HG02943 (cell line): ENCODE data around the gene MIF4GD.
"Not testable (repeated sequence)": the region's sequence is repeated elsewhere in the genome, so short reads cannot be mapped to it uniquely, and the experiment has no call there.

Source experiments
- ATAC-seq: cut with Tn5 transposase; IDR thresholded peaks from one replicate; pipeline ENCODE4 v1.9.1; 2021; ENCODE audit warnings: mild to moderate bottlenecking, low read depth, moderate library complexity; ENCODE audit not compliant: unreplicated experiment

MIF4GD gene

DNA sequence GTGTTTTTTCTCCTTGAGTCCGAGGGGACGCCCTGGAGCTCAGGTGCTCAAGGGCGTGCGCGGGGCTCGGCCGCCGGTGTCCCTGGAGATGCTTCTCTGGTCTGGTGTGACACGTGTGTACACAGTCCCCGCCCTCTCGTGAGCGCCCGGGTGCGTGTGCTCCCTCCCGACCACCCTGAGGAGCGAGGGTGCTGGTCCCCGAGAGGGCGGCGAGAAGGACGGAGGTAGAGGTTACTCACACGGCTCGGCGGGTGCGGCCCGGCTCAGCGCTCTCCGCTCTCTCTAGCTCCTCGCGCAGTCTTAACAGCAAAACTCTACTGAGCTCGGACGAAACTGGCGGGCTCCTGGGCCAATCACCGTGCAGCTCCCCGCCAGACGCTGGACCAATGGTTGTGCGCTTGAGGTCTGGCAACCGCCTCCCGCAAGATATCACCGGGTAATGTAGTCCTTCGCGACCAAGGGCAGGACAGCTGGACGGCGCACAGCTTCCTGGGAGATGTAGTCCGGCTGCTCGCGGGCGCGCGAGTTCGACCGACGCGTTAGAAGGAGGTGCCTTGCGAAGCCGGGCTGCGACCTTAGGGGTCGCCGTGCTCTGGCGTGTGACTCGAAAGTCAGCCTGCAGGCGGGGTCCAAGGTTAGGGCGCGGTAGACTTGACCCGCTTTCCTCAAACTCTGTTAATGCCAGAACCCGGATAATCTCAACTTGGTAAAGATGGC is 18.2 kb upstream of the MIF4GD start, which contains the start of gene SLC25A19:
TSS of gene SLC25A19 (minus strand) at position 319 of the 717 bp plus-strand sequence. CDS start 2,669 bp downstream, outside the sequence.
- ATAC-seq = peak; percentile 93

- peak; percentile 22 for ATAC-seq
Measured at GRCh38 chr17:75288770-75289114, 17.7 kb upstream of the MIF4GD start.

DNA sequence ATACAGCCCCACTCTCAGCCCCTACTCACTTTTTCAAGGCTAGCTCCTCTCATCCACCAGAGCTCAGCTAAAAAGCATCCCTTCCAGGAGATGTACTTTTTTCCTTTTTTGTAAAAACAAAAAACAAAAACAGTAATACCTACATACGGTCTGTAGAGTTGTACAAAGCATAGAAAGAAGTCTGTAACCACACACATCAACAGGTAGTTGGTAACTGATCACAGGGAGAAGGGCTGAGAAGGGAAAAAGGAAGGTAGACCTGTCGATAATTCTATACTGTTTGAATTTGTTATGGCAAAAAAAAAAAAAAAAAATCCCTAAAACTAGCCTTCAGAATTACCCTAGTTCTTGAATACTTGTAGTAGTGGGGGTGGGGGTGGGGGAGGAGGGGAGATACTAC is 17.3 kb upstream of the MIF4GD start:
- no peak for ATAC-seq

- ATAC-seq = no peak
Measured at GRCh38 chr17:75287221-75287620, 16.2 kb upstream of the MIF4GD start.

DNA sequence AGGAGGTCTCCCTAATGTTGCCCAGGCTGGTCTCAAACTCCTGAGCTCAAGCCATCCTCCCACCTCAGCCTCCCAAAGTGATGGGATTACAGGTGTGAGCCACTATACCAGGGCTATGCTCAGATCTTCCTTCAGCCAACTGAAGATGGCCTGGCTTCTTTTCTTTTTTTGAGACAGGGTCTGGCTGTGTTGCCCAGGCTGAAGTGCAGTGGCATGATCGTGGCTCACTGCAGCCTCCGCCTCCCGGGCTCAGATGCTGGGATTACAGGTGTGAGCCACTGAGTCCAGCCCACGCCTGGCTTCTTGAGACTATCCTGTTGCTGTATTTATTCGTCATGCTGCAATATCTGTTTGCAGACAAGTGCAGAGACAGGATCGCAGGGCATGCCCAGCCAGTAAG is 14.1 kb upstream of the MIF4GD start:
- no peak for ATAC-seq

DNA sequence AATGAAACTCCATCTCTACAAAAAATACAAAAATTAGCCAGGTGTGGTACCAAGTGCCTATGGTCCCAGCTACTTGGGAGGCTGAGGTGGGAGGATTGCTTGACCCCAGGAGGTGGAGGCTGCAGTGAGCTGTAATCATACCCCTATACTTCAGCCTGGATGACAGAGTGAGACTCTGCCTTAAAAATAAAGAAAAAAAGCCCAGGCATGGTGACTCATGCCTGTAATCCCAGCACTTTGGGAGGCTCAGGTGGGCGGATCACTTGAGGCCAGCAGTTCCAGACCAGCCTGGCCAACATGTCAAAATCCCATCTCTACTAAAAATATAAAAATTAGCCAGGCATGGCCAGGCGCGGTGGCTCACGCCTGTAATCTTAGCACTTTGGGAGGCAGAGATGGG is 9.2 kb upstream of the MIF4GD start:
- ATAC-seq = not testable (repeated sequence)

- no peak for ATAC-seq
Measured at GRCh38 chr17:75277664-75278071, 6.6 kb upstream of the MIF4GD start.

GRCh38 chr17:75273977-75274708 is 3.1 kb upstream of the MIF4GD start:
- ATAC-seq = no peak

- no peak for ATAC-seq
Measured at GRCh38 chr17:75272848-75273184, 1.8 kb upstream of the MIF4GD start.

GRCh38 chr17:75271955-75272847 is 1.2 kb upstream of the MIF4GD start:
- no peak for ATAC-seq

DNA sequence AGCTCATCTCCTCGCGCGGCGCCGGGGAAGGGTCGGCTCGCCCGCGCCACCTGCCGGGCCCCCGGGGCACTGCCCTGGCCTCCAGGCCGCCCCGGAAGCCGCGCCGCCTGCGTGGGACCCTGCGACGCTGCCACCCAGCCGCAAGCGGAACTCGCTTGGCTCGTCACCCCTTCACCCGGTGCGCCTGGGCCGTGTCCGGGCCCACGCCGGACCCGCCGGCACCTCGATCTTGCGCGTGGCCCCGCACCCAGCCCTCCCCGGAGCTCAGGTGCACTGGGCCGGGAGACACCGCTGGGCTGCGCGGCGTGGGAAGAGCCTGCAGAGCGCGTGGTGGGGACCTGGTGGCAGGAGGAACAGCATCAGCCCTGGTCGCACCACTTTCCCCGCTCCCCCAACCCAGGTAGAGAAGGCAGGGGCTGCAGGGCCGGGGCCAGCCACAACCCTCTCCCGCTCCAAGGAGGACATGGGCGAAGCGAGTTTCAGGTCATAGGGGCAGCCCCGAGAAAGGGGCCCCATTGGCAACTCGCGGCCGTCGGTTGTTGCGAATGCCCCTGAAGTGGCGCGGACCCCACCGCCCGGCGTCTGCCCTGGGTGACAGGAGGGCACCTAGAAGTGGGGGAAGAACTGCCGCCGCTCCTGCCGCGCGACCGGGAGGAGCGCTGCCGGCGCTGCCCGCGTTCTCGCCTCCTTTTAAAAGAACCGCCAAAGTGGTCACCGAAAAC is 363 bp upstream of the MIF4GD start:
- peak; percentile 56 for ATAC-seq

DNA sequence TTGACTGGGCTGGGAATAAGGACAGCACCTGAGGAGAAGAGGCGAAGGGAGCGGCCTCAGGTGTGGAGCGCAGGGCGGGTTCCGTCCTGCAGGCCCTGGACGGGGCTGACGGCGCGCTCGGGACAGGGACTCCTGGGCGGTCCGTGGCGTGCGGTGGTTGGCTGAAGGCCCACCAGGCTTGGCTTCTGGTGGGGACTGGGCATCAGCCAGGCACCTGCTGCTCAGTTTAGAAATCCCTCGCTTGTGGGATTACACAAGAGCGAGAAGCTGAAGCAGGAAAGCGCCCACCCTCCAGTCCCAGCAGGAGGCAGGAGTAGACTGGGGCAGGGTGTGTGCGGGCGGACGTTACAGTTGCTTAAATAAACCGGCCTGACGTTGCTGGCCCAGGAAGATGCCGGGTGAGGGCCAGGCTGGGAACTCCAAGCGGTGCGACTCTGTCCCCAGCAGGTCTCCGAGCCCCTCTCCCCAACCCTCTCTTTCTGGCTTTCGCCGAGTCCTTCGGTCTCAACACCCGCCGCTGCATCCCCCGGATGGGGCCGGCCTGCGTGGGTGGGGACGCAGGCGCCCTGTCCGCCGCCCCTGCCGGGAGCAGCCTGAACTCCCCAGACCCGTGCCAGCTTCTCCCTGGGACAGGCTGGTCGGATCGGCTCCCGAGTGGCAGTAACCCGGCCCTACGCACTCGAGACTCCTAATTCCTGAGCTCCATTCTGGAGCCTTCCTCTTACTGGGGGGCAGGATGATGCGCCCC is 639 bp downstream of the MIF4GD start:
- ATAC-seq = peak; percentile 33

- ATAC-seq = peak; percentile 3
Measured at GRCh38 chr17:75269844-75270217, 1.2 kb downstream of the MIF4GD start.

DNA sequence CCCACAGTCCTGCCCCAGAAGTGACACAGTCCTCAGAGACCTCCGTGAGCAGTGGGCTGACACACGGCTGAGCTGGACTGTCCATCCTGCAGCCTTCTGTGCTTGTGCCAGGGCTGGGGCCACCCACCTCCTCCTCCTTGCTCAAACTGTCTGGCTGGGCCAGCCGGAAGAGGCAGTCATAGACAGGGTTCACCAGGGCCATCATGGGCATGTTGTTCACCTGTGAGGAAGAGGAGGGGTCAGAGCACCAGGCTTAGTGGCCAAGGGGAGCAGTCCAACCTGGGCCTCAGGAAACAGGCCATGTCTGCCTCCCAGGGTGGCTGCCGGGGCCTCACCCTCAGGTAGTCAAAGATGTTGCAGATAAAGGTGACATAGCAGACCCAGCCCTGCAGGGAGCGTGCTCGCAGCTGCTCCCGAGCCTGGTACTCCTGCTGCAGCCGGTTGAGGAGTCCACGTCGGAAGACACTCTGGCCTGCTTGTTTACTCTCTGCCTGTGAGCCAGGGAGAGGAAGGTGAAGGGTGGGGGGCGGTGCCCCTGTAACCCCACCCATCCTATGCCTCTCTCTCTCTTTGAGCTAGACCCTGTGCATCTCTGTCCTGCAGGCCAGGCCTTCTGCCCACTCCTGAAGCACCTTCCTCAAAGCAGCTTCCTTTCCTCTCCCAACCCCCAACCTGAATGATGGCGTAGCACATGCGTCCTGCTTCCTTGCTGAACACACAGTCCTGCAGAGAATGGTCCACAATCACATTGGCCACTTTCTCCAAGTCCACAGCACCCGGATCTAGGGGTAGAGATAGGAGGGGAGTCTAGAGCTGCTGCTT is 3.4 kb downstream of the MIF4GD start:
- ATAC-seq = no peak

- ATAC-seq = no peak
Measured at GRCh38 chr17:75267153-75267410, 3.9 kb downstream of the MIF4GD start.

DNA sequence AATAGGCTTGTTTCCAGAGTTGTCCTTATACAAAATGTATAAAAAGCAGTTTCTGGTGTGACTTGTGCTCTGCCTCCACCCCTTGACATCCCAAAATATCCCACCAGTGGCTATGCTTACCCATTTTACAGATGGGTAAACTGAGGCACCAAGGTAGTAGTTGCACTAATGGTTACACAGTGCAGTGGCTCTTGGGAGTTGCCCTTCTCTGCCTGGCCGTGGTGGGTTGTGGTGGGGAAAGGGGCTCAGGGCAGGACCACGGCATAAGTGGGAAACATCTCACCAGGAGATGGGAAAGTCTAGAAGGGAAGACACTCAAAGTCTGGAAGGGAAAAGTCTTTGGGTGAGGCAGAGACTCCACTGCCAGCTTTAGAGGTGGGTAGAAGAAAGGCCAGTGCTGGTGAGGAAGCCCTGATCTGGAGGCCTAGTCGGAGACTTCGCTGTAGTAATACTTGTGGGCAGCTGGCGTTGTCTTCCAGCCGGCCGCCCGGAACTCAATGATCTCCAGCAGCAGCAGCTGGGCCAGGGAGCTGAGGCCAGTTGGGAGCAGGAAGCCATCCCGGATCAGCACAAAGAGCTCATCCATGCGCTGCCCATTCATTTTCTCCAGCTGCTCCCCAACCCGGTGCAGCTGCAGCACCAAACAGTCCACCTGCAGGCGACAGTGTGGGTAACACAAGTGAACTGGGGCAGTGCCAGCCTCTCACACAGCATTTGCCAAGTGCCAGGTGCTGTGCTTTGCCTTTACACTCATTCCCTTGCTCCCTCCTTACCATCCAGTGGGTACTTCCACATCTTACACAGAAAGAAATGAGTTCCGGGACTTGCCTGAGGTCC is 4.5 kb downstream of the MIF4GD start:
- ATAC-seq = no peak

DNA sequence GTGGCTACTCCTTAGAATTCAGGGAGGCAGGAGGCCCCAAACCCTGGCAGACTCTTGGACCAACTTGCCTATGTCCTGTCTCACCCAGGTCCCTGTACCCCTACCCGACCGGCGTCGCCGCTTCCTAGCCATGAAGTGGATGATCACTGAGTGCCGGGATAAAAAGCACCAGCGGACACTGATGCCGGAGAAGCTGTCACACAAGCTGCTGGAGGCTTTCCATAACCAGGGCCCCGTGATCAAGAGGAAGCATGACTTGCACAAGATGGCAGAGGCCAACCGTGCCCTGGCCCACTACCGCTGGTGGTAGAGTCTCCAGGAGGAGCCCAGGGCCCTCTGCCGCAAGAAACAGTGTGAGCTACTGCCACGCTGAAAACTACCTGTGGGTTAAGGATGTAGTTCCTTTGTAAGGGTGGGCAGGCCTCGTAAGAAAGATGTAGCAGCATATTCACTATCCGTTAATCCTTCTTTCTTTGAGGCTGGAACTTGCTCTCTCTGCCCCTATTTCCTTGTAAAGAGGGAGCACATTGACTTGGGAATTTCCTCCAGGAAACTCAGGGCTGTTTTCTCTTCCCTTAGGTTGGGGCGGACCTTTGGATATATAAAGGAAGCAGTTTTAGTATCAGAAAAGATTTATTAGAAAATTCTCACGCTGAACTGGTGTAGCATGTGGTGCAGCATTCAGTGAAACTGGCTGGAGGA is 5.3 kb downstream of the MIF4GD start:
- no peak for ATAC-seq

DNA sequence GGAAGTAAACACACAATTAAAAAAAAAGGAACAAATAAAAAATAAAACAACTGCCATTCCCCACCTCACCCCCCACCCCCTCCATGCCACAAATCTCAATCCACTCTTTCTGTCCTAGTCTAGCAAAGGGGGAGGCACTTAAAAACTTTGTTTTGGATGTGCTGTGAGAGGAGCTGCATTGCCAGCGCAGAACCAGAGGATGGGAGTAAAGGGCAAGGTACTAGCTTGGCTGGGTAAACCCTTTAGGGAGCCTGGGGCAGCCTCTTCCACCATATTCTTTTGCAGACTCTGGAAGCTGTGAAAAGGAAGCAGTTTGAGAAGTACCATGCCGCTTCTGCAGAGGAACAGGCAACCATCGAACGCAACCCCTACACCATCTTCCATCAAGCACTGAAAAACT is 8.0 kb downstream of the MIF4GD start:
- no peak for ATAC-seq
